ENCODE results near the gene ZNF362. TPM values are rescaled to one million over a fixed set of nuclear protein-coding genes. Genes with fewer than 3 reads are reported as not detected.

Gene ZNF362
- total and polyA plus RNA-seq, 2 of the 13 experiments (the other 11 are each of a cell fraction or from before 2014, with no cell fraction given), result 8.3 to 14.2 TPM

- TF ChIP-seq ZNF33A (CRISPR knock-in tag; IDR thresholded peaks at IDR 0.05; ENCODE audit: borderline replicate concordance) (no peak), SP140L (CRISPR knock-in tag; IDR thresholded peaks at IDR 0.05; ENCODE audit: borderline replicate concordance) (no peak), ZBTB33 (CRISPR knock-in tag; IDR thresholded peaks at IDR 0.05) (peak; percentile 25; the same call in 1 of the 2 replicates), CCAR2 (optimal IDR thresholded peaks at IDR 0.05; ENCODE audit: low read depth, low read length) (no peak), HNF4G (IDR thresholded peaks at IDR 0.05; ENCODE audit: borderline replicate concordance, low read depth, low read length) (peak; percentile 80), HNF4G (CRISPR knock-in tag; IDR thresholded peaks at IDR 0.05; ENCODE audit: borderline replicate concordance, low read depth) (no peak; the same call in 1 of the 2 replicates), SALL1 (CRISPR knock-in tag; IDR thresholded peaks at IDR 0.05) (peak; percentile 98), PRPF4 (IDR thresholded peaks at IDR 0.05; ENCODE audit: low read depth, low read length, poor library complexity, severe bottlenecking) (peak; percentile 86), FOSL2 (CRISPR knock-in tag; IDR thresholded peaks at IDR 0.05) (peak; percentile 98), XBP1 (CRISPR knock-in tag; IDR thresholded peaks at IDR 0.05) (no peak), ZNF670 (CRISPR knock-in tag; IDR thresholded peaks at IDR 0.05; ENCODE audit: borderline replicate concordance) (no peak; the same call in 1 of the 2 replicates), MED8 (CRISPR knock-in tag; IDR thresholded peaks at IDR 0.05; ENCODE audit: insufficient replicate concordance) (peak; percentile 94), HNRNPUL1 (IDR thresholded peaks at IDR 0.05; ENCODE audit: low read depth, low read length) (no peak), GTF2F1 (IDR thresholded peaks at IDR 0.05; ENCODE audit: low read length) (no peak), ZBTB3 (CRISPR knock-in tag; IDR thresholded peaks at IDR 0.05; ENCODE audit: borderline replicate concordance, low read depth) (0 out of 2 replicates have a peak, but pooled peaks have one; percentile 44), ZBTB49 (CRISPR knock-in tag; IDR thresholded peaks at IDR 0.05; ENCODE audit: borderline replicate concordance) (no peak), TSC22D2 (CRISPR knock-in tag; IDR thresholded peaks at IDR 0.05; ENCODE audit: borderline replicate concordance) (no peak), ZNF800 (CRISPR knock-in tag; IDR thresholded peaks at IDR 0.05) (peak; percentile 83; the same call in 1 of the 2 replicates), U2AF1 (optimal IDR thresholded peaks at IDR 0.05; ENCODE audit: low read depth, low read length) (peak; percentile 54), THRA (CRISPR knock-in tag; IDR thresholded peaks at IDR 0.05; ENCODE audit: borderline replicate concordance) (peak; percentile 92), HES4 (CRISPR knock-in tag; IDR thresholded peaks at IDR 0.05; ENCODE audit: borderline replicate concordance) (no peak)
These were observed 85.9 kb downstream of the ZNF362 start (continued) for GRCh38 chr1:33342041-33342723.

Data from HepG2 (cell line).